ENCODE measurements around the gene PAF1.
A peak's percentile ranks its signal among the peaks of the same experiment; 100 is the strongest.

PAF1 gene

GRCh38 chr19:39413272-39413910, 22.5 kb upstream of the PAF1 start:
- H3K36me3 ChIP-seq (ENCODE audit: control insufficient read depth, insufficient read depth, low read length), result no peaks in the 10 kb centered on the region
- H3K9ac ChIP-seq, result no peak overlapping the region
- H3K9me3 ChIP-seq (ENCODE audit: control insufficient read depth, low read length), result no peaks in the 10 kb centered on the region
- peak overlapping the region; percentile 86 for H3K4me3 ChIP-seq (ENCODE audit: low read depth, low read length)
- peak overlapping the region; percentile 65 for H2AFZ ChIP-seq
- H3K79me2 ChIP-seq, result peaks cover 5% of the 10 kb centered on the region
- H3K4me2 ChIP-seq (ENCODE audit: low read length), result peak overlapping the region; percentile 95
- H3K27ac ChIP-seq, result peak overlapping the region; percentile 100
- H3K4me1 ChIP-seq, result peaks cover 17% of the 10 kb centered on the region
- H3K27me3 ChIP-seq (ENCODE audit: control insufficient read depth, insufficient read depth, low read length), result no peaks in the 10 kb centered on the region
- TF ChIP-seq CTCF (IDR thresholded peaks at IDR 0.05), result no peak

- no peaks in the 10 kb centered on the region for H3K9me3 ChIP-seq (ENCODE audit: control insufficient read depth, low read length)
- H3K4me2 ChIP-seq (ENCODE audit: low read length), result peak overlapping the region; percentile 95
- H2AFZ ChIP-seq, result peak overlapping the region; percentile 65
- peak overlapping the region; percentile 100 for H3K27ac ChIP-seq
- peak overlapping the region; percentile 86 for H3K4me3 ChIP-seq (ENCODE audit: low read depth, low read length)
- no peaks in the 10 kb centered on the region for H3K27me3 ChIP-seq (ENCODE audit: control insufficient read depth, insufficient read depth, low read length)
- H3K36me3 ChIP-seq (ENCODE audit: control insufficient read depth, insufficient read depth, low read length), result no peaks in the 10 kb centered on the region
- H3K9ac ChIP-seq, result no peak overlapping the region
- H3K4me1 ChIP-seq, result peaks cover 17% of the 10 kb centered on the region
- H3K79me2 ChIP-seq, result peaks cover 10% of the 10 kb centered on the region
- TF ChIP-seq CTCF (IDR thresholded peaks at IDR 0.05), result peak; percentile 78
Observed at GRCh38 chr19:39412867-39413271, 22.0 kb upstream of the PAF1 start.

DNA sequence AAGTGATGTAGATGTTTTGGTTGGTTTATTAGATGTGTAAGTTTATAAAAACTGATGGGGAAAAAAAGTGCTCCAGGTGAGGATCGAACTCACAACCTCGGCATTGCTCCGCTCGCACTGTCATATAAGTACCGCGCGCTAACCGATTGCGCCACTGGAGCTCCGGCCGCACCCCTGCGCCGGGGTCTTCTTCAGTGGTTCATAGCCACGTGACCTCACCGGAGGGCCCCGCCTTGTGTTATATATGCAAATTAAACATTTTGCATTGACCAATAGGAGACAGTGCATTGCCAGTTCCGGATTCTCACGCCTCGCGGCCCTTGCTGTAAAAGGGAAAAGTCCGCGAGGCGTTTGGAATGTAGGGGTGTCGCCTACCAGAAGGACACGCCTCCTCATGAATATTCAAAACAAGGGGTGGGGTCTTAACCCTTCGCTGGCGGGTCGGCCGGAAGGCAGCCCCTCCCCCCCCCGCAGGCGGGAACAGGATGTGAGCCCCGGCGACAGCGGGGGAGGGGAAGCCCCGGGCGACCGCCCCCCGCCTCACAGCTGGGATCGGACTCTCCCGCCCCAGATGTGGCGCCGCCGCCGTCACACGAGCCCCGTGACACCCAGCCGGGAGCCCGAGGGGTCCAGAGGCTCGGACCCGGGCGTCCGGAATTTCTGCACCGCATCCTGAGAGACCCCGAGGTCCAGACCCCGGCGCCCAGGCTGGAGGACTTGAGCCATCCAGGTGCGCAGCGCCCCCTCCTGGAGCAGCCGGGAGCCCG, 21.4 kb upstream of the PAF1 start, which contains the start of gene PLEKHG2:
Gene PLEKHG2 (plus strand): TSS at position 570 of the 767 bp plus-strand sequence. CDS start 1,418 bp downstream, outside the sequence.
- Histone ChIP-seq H3K9me3 (ENCODE audit: control insufficient read depth, low read length) (no peaks in the 10 kb centered on the region), H3K9ac (no peak within 1 kb of the TSS), H3K27ac (peak within 1 kb of the TSS; percentile 100), H2AFZ (peak within 1 kb of the TSS; percentile 65), H3K27me3 (ENCODE audit: control insufficient read depth, insufficient read depth, low read length) (no peaks in the 10 kb centered on the region), H3K4me1 (peaks cover 17% of the 10 kb centered on the region), H3K4me2 (ENCODE audit: low read length) (peak within 1 kb of the TSS; percentile 95), H3K4me3 (ENCODE audit: low read depth, low read length) (peak within 1 kb of the TSS; percentile 86), H3K79me2 (peaks cover 14% of the 10 kb centered on the region), H3K36me3 (ENCODE audit: control insufficient read depth, insufficient read depth, low read length) (no peaks in the 10 kb centered on the region)
- TF ChIP-seq CTCF (IDR thresholded peaks at IDR 0.05), result no peak

DNA sequence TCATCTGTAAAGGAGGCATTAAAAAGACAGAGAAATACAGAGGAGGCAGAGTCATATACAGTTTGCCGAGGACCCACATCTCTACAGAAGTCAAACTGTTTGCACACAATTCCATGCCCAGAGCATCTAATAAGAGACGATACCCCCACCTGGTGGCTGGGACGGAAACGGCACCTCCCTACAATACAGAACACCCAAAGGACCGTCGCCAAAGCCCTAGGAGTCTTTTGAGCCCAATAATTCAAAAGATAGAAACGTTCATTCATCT, 20.9 kb upstream of the PAF1 start:
- no peak overlapping the region for H3K9ac ChIP-seq

More for the DNA sequence above, 20.9 kb upstream of the PAF1 start:
- peak; percentile 94 for TF ChIP-seq CTCF (IDR thresholded peaks at IDR 0.05)
- H3K27me3 ChIP-seq (ENCODE audit: control insufficient read depth, insufficient read depth, low read length), result no peaks in the 10 kb centered on the region
- peak overlapping the region; percentile 100 for H3K27ac ChIP-seq
- no peak overlapping the region for H2AFZ ChIP-seq
- peaks cover 17% of the 10 kb centered on the region for H3K4me1 ChIP-seq
- no peaks in the 10 kb centered on the region for H3K9me3 ChIP-seq (ENCODE audit: control insufficient read depth, low read length)
- no peaks in the 10 kb centered on the region for H3K36me3 ChIP-seq (ENCODE audit: control insufficient read depth, insufficient read depth, low read length)
- peak overlapping the region; percentile 95 for H3K4me2 ChIP-seq (ENCODE audit: low read length)
- H3K4me3 ChIP-seq (ENCODE audit: low read depth, low read length), result peak overlapping the region; percentile 86
- peaks cover 14% of the 10 kb centered on the region for H3K79me2 ChIP-seq
